ENCODE results near the gene SLC29A3. TPM values are rescaled to one million over a fixed set of nuclear protein-coding genes. Genes with fewer than 3 reads are reported as not detected.

Gene SLC29A3
- total RNA-seq, 1 experiment from 2014 or later: 5.9 TPM

DNA sequence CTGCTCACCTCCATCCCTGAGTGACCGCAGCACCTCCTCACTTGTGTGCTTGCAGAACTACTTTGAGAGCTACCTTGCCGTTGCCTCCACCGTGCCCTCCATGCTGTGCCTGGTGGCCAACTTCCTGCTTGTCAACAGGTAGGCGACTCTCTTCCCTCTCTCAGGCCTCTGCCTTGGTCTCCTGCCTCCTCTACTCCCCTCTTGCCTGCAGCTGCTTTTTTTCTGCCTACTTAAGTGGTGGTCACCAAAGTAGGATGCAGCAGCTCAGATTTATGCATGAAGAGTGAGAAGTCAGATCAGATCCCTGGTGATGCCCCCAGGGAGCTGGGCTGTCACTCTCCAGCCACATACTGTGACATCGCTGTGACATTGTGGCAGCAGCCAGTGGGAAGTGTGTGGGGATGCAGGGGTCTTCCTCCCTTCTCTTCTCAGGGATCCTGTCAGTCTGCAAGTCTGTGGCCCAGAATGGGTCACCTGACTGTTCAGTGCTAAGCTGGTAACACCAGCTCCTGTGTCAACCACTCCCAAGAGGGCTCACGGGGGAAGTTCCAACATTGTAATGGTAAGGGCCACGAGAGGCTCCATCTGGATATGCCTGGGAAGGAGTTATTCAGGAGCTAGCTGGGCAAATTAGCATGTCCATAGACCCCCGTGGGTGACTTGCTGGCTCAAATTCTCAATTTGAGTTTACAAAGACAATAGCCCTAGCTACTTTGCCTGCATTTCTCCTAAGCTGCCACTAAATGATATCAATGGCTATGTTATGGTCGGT, 25.3 kb downstream of the SLC29A3 start:
- Histone ChIP-seq H3K27me3 (ENCODE audit: insufficient read depth, low read length) (no peaks in the 10 kb centered on the region), H3K27ac (ENCODE audit: low read depth, low read length) (no peak overlapping the region), H3K36me3 (ENCODE audit: control insufficient read depth in 1 of 2, insufficient read depth in 2 of 2, low read length in 2 of 2) (no peaks in the 10 kb centered on the region), H4K20me1 (ENCODE audit: insufficient read depth) (no peaks in the 10 kb centered on the region), H3K79me2 (ENCODE audit: insufficient read depth, low read length) (no peaks in the 10 kb centered on the region), H3K4me1 (ENCODE audit: control insufficient read depth in 1 of 2, insufficient read depth in 2 of 2, low read length in 2 of 2) (peaks cover 15 to 27% of the 10 kb centered on the region in 2 experiments), H3K9ac (ENCODE audit: low read length) (no peak overlapping the region), H3K9me2 (ENCODE audit: insufficient read depth) (no peaks in the 10 kb centered on the region), H3K4me3 (replicated peaks in 1 of 2; ENCODE audit: low read depth in 1 of 2, low read length in 2 of 2) (no peak overlapping the region), H2AFZ (ENCODE audit: low read depth, low read length, poor library complexity, severe bottlenecking) (no peak overlapping the region), H3K4me2 (ENCODE audit: low read length) (no peak overlapping the region), H3K9me3 (ENCODE audit: control insufficient read depth in 1 of 2, insufficient read depth in 1 of 2, low read depth in 1 of 2, low read length in 2 of 2) (no peaks in the 10 kb centered on the region)
- intact Hi-C loops (cut with micrococcal nuclease): no loop called here
- BruUV-seq (replicated peaks): no TSS peak
- no peak for TF ChIP-seq RAD21 (IDR thresholded peaks at IDR 0.05; ENCODE audit: low read depth)
- TF ChIP-seq SRF (IDR thresholded peaks at IDR 0.05; ENCODE audit: low read depth): no peak
- no peak for TF ChIP-seq SIN3A (IDR thresholded peaks at IDR 0.05; ENCODE audit: low read depth)
- TF ChIP-seq ZFX (IDR thresholded peaks at IDR 0.05): no peak
- TF ChIP-seq, protein P1, sequence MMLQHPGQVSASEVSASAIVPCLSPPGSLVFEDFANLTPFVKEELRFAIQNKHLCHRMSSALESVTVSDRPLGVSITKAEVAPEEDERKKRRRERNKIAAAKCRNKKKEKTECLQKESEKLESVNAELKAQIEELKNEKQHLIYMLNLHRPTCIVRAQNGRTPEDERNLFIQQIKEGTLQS (IDR thresholded peaks at IDR 0.05): no peak
- no peak for TF ChIP-seq POLR2AphosphoS5 (IDR thresholded peaks at IDR 0.05; ENCODE audit: low read depth, low read length)
- no peak for TF ChIP-seq EGR1 (IDR thresholded peaks at IDR 0.05; ENCODE audit: low read depth)
- no peak for TF ChIP-seq CEBPB (IDR thresholded peaks at IDR 0.05; ENCODE audit: low read depth)
- TF ChIP-seq ELF1 (IDR thresholded peaks at IDR 0.05; ENCODE audit: borderline replicate concordance, low read depth): no peak
- TF ChIP-seq FOSL1 (IDR thresholded peaks at IDR 0.05; ENCODE audit: low read depth): no peak
- no peak for TF ChIP-seq POLR2A (IDR thresholded peaks at IDR 0.05; ENCODE audit: borderline replicate concordance, extremely low read depth, insufficient read depth, insufficient read length)
- ChIA-PET RAD21 (ENCODE audit: low non-redundant PET in 1 of 2, low total read pairs in 2 of 2, uncharacterized antibody in 2 of 2, unreplicated experiment in 2 of 2) (no interaction called here), CTCF (no interaction called here), POLR2A (no interaction called here)
- DNase-seq (ENCODE audit: low read depth, low spot score): no peak
- no peak for ATAC-seq

DNA sequence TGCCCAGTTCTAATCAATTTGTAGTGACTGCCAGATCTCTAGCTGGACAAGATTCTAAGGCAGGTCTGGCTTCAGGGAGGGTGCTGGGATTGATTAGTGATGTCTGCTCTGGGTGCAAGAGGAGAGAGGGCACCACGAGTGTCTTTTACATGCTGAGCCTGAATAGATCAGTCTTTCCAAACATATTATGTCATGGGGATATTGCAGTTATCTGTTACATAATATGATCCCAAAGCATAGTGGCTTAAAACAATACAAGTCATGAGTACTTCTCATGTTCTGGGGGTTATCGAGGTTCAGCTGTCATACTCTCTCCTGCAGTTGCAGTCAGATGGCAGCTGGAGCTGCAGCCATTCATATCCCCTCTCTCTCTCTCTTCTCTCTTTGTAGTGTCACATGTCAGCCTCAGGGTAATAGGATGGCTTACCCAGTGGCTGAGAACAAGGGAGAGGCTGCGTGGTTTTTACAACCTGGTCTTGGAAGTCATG, 26.0 kb downstream of the SLC29A3 start:
- intact Hi-C loops (cut with micrococcal nuclease): no loop called here
- Histone ChIP-seq H2AFZ (ENCODE audit: low read depth, low read length, poor library complexity, severe bottlenecking) (no peak overlapping the region), H3K4me1 (ENCODE audit: control insufficient read depth in 1 of 2, insufficient read depth in 2 of 2, low read length in 2 of 2) (peaks cover 8 to 26% of the 10 kb centered on the region in 2 experiments), H3K4me2 (ENCODE audit: low read length) (no peak overlapping the region), H3K36me3 (ENCODE audit: control insufficient read depth in 1 of 2, insufficient read depth in 2 of 2, low read length in 2 of 2) (no peaks in the 10 kb centered on the region), H3K9ac (ENCODE audit: low read length) (no peak overlapping the region), H3K79me2 (ENCODE audit: insufficient read depth, low read length) (no peaks in the 10 kb centered on the region), H3K9me3 (ENCODE audit: control insufficient read depth in 1 of 2, insufficient read depth in 1 of 2, low read depth in 1 of 2, low read length in 2 of 2) (no peaks in the 10 kb centered on the region), H3K27ac (ENCODE audit: low read depth, low read length) (no peak overlapping the region), H3K27me3 (ENCODE audit: insufficient read depth, low read length) (no peaks in the 10 kb centered on the region), H4K20me1 (ENCODE audit: insufficient read depth) (no peaks in the 10 kb centered on the region), H3K4me3 (replicated peaks in 1 of 2; ENCODE audit: low read depth in 1 of 2, low read length in 2 of 2) (no peak overlapping the region), H3K9me2 (ENCODE audit: insufficient read depth) (no peaks in the 10 kb centered on the region)
- POLR2A ChIA-PET: no interaction called here
- BruUV-seq (replicated peaks): no TSS peak
- RAD21 ChIA-PET (ENCODE audit: low non-redundant PET in 1 of 2, low total read pairs in 2 of 2, uncharacterized antibody in 2 of 2, unreplicated experiment in 2 of 2): no interaction called here
- CTCF ChIA-PET: no interaction called here
- DNase-seq (ENCODE audit: low read depth, low spot score): no peak
- no peak for ATAC-seq
- TF ChIP-seq, protein P2, sequence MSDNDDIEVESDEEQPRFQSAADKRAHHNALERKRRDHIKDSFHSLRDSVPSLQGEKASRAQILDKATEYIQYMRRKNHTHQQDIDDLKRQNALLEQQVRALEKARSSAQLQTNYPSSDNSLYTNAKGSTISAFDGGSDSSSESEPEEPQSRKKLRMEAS (IDR thresholded peaks at IDR 0.05): no peak
- TF ChIP-seq YY1 (IDR thresholded peaks at IDR 0.05; ENCODE audit: extremely low read depth, insufficient replicate concordance, low read depth, low read length) (no peak), CEBPB (IDR thresholded peaks at IDR 0.05; ENCODE audit: low read depth) (no peak), ZFX (IDR thresholded peaks at IDR 0.05) (no peak), FOSL1 (IDR thresholded peaks at IDR 0.05; ENCODE audit: low read depth) (no peak), EZH2 (IDR thresholded peaks at IDR 0.05) (no peak)
- TF ChIP-seq, protein P3, sequence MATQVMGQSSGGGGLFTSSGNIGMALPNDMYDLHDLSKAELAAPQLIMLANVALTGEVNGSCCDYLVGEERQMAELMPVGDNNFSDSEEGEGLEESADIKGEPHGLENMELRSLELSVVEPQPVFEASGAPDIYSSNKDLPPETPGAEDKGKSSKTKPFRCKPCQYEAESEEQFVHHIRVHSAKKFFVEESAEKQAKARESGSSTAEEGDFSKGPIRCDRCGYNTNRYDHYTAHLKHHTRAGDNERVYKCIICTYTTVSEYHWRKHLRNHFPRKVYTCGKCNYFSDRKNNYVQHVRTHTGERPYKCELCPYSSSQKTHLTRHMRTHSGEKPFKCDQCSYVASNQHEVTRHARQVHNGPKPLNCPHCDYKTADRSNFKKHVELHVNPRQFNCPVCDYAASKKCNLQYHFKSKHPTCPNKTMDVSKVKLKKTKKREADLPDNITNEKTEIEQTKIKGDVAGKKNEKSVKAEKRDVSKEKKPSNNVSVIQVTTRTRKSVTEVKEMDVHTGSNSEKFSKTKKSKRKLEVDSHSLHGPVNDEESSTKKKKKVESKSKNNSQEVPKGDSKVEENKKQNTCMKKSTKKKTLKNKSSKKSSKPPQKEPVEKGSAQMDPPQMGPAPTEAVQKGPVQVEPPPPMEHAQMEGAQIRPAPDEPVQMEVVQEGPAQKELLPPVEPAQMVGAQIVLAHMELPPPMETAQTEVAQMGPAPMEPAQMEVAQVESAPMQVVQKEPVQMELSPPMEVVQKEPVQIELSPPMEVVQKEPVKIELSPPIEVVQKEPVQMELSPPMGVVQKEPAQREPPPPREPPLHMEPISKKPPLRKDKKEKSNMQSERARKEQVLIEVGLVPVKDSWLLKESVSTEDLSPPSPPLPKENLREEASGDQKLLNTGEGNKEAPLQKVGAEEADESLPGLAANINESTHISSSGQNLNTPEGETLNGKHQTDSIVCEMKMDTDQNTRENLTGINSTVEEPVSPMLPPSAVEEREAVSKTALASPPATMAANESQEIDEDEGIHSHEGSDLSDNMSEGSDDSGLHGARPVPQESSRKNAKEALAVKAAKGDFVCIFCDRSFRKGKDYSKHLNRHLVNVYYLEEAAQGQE (IDR thresholded peaks at IDR 0.05; ENCODE audit: low read depth): no peak
